GDM1 (cell line): ENCODE measurements around the gene BNIP1.
"Not testable (repeated sequence)": the region's sequence is repeated elsewhere in the genome, so short reads cannot be mapped to it uniquely, and the experiment has no call there.

Experiments used
- DNase-seq: peaks from one replicate; lab custom pipeline; 2025; lab: John Stamatoyannopoulos, UW

Gene BNIP1

GRCh38 chr5:173144200-173145176, at the start of gene BNIP1:
Gene BNIP1 (plus strand): TSS chr5:173144531. CDS start chr5:173144546, 15 bp downstream.
- DNase-seq: peak; percentile 84

GRCh38 chr5:173098787-173099186, 45.5 kb upstream of the BNIP1 start:
- no peak for DNase-seq

GRCh38 chr5:173099461-173099860, 44.9 kb upstream of the BNIP1 start:
- DNase-seq: no peak

GRCh38 chr5:173101245-173101644, 43.1 kb upstream of the BNIP1 start:
- no peak for DNase-seq

GRCh38 chr5:173103411-173103810, 40.9 kb upstream of the BNIP1 start:
- DNase-seq: no peak

- DNase-seq: no peak
These were observed 35.4 kb upstream of the BNIP1 start for GRCh38 chr5:173108914-173109313.

GRCh38 chr5:173114536-173114935, 29.8 kb upstream of the BNIP1 start:
- DNase-seq: no peak

GRCh38 chr5:173119719-173120118, 24.6 kb upstream of the BNIP1 start:
- no peak for DNase-seq

- no peak for DNase-seq
These were observed 20.9 kb upstream of the BNIP1 start for GRCh38 chr5:173123416-173123815.

- not testable (repeated sequence) for DNase-seq
These were observed 12.2 kb upstream of the BNIP1 start for GRCh38 chr5:173132166-173132565.

GRCh38 chr5:173138707-173139106, 5.6 kb upstream of the BNIP1 start:
- no peak for DNase-seq

- DNase-seq: no peak
These were observed 4.7 kb upstream of the BNIP1 start for GRCh38 chr5:173139631-173140030.

- no peak for DNase-seq
These were observed 3.6 kb upstream of the BNIP1 start for GRCh38 chr5:173140769-173141168.

GRCh38 chr5:173143567-173143966, 764 bp upstream of the BNIP1 start:
- DNase-seq: no peak

GRCh38 chr5:173148354-173148753, 4.0 kb downstream of the BNIP1 start:
- DNase-seq: no peak

- no peak for DNase-seq
These were observed 8.2 kb downstream of the BNIP1 start for GRCh38 chr5:173152547-173152946.

GRCh38 chr5:173153842-173154241, 9.5 kb downstream of the BNIP1 start:
- no peak for DNase-seq

- DNase-seq: not testable (repeated sequence)
These were observed 10.3 kb downstream of the BNIP1 start for GRCh38 chr5:173154619-173155018.

- no peak for DNase-seq
These were observed 11.6 kb downstream of the BNIP1 start for GRCh38 chr5:173155912-173156311.

GRCh38 chr5:173158366-173158765, 14.0 kb downstream of the BNIP1 start:
- no peak for DNase-seq

GRCh38 chr5:173159256-173159655, 14.9 kb downstream of the BNIP1 start:
- DNase-seq: no peak

GRCh38 chr5:173161148-173161547, 16.8 kb downstream of the BNIP1 start:
- no peak for DNase-seq

- DNase-seq: no peak
These were observed 18.9 kb downstream of the BNIP1 start for GRCh38 chr5:173163219-173163618.
